HG02610 (cell line): ENCODE data around the gene WBP11.
A peak's percentile ranks its signal among the peaks of the same experiment; 100 is the strongest.

Source experiments
- ATAC-seq: cut with Tn5 transposase; IDR thresholded peaks from one replicate; pipeline ENCODE4 v1.9.1; 2021; ENCODE audit warnings: mild to moderate bottlenecking, moderate library complexity; ENCODE audit not compliant: unreplicated experiment

WBP11 gene

DNA sequence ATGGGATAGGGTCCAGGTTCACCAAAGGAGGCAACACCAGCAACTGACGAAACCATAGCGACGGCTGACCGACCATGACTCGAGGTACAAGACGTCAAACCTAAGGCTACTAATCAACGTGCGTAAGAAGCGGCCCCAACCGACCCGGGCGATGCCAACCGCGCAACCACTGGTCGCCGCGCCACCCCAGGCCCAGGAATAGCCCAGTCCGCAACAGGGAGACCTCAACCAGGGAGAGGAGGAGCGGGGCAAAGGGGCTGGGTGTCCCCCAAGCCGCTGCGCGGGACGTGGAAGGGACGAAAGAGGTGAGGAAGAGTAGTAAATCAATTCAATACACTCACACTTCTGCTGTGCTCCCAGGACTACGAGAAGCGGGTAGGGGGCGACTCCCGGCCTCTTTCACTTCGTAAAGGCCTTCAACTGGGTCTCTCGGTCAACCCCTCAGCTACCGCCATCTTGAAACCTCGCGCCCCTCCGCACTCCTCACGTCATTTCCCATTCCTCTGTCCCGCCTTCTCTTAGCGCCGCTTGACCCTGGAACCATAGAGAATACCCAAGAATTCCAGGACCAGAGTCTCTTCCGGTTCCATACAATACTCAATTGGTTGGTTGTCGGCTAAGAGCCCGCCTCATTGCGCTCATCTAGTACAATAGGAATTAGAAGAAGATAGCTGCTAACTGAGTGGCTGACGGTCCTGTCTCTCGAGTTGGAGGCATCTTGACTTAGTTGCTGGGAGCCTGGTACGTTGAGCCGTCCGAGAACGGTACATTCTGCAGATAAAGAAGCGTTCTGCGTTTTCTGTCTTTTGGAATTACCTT lies at the start of gene WBP11, which contains the start of gene C12orf60:
Gene WBP11 (minus strand): TSS at position 468 of the 819 bp plus-strand sequence. CDS start 2,095 bp downstream, outside the sequence.
Gene C12orf60 (plus strand): TSS at position 660 of the 819 bp plus-strand sequence. CDS start 19,266 bp downstream, outside the sequence.
- peak; percentile 99 for ATAC-seq

DNA sequence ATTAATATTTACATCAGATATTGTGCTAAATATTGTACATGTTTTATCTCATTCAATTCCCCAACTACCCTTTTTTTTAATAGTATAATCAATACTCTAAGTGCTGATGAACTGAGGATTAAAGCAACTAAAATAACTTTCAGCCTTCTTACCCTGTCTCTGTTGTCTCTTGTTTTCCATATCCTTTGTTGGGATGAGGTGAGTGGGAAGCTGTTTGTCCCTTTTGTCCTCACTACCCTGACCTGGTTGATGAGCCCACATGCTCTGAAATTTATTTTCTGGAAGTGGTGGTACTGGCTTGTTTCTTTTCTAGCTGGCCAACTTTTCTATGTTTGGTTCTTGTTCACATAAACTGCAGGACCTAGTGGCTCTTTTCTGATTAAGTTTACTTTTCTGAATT lies 49.6 kb upstream of the WBP11 start:
- ATAC-seq = no peak

DNA sequence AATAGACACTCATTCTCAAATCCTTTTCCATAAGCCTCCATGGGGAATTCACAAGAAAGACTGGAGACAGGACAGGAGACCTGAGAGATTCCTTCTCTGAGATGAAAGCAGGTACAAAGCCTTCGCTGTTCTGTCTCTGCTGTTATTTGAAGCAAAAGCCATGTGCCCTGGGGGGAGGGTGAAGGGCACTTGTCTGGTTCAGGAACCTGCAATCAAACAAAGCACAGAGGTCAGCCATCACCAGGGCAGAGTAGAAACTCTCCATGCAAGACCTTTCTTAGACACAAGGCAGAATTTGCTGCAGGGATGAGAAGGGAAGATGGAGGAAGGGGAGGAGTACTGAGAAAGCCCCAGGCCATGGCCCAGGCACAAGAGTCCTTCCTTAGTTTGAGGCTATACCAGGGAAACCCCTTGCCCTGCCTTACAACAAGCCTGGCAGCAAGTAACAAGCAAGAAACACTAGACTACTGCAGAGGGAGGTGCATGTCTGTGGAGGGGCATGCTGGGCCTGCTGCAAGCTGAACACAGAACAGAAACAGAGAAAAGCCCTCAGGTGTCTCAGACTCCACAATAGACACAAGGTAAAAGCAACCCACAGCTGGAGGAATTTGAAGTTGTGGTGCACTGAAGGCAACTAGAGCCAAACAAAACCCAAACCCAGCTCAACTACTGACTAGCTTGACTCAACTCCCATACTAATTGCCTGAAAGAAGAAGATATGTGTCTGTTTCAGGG lies 47.8 kb upstream of the WBP11 start:
- ATAC-seq = no peak

DNA sequence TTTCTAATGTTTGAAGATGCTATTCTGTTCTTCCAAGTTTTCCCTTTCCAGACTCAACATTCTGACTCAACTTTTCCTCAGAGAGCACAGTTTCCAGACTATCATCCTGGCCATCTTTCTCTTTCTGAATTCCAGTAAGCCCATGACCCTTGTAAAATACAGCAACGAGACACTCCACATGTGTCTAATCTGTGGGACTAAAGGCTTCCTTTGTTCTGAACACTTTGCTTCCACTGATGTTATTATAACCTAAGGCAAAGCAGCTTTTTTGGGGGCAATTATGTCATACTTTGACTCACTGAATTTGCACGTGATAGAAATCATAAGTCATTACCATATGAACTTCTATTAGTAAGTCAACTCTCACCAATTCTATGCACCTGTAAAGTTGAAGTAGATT lies 46.4 kb upstream of the WBP11 start:
- no peak for ATAC-seq

DNA sequence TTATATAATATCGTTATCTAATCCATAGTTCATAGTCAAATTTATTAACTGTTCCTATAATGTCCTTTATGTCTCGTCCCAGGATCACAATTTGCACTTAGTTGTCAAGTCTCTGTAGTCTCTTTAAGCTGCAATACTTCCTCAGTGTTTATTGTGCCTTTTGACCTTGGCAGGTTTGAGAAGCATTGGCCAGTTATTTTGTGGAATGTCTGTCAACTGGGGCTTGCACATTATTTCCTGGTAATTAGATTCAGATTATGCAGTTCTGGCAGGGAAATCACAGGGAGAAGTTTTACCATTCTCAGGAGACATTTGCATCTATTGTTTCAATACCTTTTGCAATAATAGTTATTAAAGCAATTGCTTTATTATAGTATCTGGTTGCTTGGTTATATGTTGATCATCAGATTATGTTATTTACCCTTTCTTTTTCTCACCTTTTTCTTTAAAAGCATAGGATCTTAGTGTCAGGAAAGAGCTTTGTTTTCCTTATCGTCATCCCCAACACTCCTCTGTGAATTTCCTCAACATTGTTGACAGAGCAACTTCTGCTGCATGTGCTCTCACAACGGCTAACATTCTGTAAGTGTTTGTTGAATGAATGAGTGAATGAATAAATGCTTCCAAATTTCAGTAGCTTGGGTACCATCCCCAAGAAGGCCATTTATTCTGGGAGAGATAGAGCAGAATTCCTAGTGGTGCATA lies 43.8 kb upstream of the WBP11 start:
- ATAC-seq = no peak

DNA sequence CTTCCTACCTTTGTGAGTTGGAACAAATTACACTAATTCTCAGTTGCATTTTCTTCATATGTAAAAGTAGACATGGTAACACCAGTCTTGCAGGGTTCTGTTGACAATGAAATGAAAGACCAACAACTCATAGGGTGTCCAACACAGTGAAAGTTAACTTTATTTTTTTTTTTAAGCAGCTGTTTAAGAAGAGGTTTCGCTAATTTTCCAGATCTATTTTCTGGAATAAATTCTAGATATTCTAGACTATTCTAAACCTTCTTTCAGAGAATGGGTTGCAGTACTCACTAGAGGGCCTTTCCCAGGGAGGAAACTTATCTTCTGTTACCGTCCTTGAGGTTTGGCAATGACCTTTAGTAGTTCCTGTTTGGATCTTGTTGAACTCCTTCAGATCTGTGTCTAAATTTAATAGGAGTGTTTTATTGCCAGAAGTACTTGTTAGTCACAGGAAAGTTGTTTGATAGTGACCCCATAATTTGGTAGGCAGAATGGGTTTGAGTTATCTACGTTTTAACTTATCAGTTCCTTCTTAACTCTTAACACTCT lies 42.8 kb upstream of the WBP11 start:
- no peak for ATAC-seq

DNA sequence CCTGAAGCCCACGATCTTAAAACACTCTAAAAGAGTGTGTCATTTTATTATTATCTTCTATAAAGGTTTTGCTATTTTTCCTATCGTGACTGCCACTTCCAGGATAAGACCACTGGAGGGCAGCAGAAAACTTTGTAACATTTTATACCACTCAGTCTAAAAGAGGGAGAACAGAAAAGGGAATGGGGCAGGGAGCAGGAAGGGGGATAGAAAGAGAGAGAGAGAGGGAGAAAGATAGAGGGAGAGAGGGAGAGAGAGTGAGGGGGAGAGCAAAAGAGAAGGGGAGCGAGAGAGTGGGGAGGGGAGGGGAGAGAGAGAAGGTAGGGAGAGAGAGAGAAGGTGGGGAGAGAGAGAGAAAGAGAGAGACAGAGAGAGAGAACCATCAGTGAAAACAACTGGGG lies 42.1 kb upstream of the WBP11 start:
- peak; percentile 46 for ATAC-seq

DNA sequence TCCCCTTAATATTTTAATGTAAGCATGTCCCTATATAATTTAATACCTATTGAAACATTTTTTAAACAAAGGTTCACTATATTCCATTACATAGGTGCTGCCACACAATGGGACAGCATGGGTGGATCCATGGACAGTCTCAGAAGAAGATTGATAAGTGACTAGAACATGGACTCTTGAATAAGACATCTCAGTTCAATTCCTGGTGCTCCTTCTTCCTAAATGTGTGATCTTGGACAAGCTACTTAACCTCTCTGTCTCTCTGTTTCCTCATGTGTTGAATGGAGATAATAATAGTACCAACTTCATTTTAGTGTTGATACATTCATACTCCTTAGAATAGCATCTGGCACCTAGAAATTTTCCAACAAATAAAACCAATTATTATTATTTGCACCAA lies 41.1 kb upstream of the WBP11 start:
- no peak for ATAC-seq

DNA sequence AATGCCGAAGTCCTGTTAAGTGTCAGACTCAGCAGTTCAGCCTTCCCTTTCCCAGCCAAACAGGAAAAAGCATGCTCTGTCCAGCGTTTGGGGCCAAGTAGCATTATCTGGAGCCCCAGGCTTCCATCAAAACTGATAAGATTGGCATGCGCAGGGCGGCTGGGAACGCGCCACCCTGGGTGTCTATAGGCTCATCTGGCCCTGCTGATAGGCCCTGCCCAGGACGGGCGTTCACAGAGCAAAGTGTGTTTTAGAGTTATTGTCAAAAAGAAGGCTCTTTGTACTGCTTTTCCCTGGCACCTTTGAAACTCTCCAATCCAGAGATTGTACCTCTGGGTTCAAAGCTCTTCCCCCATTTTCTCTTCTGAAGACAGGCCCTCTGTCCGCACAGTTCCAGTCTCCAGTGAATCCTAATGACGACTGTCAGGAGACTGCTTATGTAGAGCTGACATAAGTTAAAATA lies 40.2 kb upstream of the WBP11 start, which contains the start of gene ART4:
Gene ART4 (minus strand): TSS at position 102 of the 463 bp plus-strand sequence. CDS start 413 bp downstream, outside the sequence.
- ATAC-seq = no peak

DNA sequence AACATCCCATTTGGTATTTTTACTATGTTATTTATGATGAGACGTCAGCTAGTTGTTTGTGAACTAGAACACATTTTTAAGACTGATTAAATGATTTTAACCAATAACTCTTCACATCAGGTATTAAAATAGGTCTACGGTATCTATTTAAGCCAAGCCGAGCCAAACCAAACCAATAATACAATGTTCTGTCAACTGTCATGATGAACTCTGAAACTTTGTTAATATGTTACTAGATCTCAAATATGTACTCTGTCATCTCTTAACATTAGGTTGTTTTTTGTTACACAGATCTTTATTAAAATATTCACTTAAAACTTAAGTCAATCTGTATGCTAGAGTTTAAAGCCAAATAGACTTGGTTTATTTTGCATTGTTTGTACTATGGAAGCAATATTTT lies 39.0 kb upstream of the WBP11 start:
- ATAC-seq = no peak

DNA sequence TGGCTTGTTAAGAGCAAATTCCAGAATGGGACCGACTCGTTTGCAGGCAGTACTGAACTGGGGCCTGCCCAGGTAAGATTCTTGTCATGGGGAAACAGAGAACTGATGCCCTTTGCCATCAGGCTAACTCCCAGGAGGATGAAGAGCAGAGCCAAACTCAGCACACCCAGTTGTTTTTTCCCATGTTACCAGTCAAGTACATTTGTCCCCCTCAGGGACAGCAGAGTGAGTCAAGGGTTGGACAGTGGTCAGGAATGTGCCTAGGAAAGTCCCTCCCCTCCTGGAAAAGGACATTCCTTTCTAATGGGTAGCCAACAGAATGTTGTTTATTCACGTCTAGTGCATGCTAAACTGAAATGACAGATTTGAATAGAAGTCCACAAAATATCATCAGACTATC lies 38.5 kb upstream of the WBP11 start:
- no peak for ATAC-seq

DNA sequence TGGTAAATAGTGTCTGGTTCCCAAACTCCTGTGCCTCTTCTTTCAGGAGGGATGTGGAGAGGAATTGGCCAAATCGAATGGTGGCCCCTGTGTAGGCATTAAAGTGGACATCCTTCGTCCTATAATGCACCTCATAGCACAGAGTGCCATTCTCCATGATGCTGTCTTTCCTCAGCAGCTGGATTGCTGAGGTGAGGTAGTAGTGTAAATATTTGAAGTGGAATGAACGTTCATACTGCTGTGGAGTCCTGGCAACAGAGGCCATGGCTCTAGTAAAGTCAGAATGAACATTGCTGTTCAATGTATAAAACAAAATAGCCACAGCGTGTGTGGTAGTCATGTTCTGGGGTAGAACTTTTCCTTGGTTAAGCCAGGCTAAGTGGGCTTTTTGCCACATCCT lies 37.3 kb upstream of the WBP11 start:
- ATAC-seq = no peak

DNA sequence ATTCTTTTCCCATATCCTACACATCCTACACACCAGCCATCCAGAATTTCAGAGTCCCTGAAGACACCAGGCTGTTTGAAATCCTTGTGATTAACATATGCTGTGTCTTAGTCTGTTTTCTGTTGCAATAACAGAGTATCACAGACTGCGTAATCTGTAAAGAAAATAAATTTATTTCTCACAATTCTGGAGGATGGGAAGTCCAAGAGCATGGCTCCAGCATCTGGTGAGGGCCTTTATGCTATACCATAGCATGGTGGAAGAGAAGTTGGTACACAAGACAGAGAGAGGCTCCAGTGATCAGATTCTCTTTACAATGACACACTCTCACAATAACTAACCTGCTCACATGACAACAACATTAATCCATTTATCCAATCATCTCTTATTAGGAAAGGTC lies 36.0 kb upstream of the WBP11 start:
- ATAC-seq = no peak

DNA sequence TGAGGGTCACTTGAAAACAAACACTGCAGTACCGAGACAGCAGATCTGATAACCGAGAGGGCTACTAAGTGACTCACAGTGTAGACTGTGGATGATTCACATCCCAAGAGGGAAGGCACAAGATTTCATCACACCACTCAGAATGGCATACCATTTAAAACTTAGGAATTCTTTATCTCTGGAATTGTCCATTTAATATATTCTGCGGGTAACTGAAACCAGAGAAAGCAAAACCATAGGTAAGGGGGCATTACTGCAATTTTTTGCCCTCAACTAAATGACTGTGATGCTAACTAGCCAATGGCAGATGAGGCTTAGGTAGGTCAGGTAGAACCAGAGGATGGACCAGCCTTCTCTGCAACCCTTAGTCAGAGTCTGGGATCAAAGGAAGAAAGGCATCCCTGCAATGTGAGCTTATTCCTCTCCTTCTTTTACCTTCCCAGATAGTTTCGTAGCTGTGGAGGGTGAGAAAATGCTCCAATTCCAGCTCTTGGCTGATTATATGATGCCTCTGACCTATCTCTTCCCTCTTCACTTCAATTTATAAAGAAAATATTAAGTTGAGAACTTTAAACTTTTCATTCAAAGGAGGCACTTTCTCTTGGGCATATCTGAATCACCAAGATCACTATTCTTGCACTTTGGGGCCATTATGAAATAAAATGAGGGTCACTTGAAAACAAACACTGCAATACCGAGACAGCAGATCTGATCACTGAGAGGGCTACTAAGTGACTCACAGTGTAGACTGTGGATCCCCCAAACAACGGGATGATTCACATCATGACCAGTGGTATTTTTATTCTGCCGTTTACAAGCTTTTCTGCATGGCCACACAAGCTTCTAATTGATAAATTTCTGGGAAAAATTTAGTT lies 33.3 kb upstream of the WBP11 start:
- ATAC-seq = no peak

DNA sequence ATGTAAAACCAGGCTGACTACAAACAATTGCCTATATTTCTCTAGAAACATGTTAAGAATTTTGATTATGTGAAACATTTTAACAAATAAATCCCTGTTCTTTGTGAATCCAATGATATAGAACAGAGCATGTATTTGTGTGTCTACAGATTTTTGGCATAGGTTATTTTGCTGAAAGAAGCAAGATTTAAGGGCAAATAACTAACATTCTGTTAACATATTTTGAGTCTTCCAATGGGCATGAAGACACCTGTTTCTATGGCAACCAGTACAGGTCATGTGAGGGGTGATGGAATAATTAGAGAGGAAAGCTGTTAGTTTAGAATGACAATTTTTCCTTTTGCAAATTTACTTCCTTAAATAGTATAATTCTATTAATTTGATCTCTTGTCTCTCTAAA lies 31.2 kb upstream of the WBP11 start:
- no peak for ATAC-seq

DNA sequence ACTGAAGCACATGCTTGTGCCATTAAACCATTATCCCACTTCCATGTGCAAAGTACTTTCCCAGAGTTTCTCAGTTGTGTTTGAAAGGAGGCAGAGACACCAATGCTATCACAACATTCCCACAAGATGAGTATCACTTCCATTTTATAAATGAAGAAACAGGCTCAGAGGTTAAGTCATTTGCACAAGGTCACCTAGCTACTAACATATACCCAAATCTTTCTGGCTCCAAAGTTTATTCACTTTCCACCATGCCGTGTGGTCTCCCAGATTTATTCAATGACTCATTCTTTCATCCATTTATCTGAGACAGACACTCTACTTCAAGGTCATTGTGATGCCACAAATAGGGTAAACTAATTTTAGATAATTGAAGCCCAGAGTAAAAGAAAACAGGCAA lies 30.7 kb upstream of the WBP11 start:
- ATAC-seq = no peak

DNA sequence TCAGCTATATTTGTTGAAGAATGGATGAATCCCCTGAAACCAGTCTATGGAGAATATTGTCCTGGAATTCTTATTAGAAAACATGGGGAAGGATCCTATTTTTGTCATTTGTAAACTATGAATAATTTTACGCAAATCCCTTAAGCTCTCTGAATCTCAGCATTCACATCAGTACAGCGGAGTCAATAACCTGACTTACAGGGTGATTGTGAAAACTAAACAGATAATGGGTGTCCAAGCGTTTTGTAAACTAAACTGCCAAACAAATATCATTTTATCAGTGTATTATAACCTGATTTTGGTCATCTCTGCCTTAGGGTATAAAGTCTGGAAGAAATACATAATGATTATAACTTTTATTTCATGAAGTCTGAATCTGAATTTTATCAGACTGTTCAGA lies 30.1 kb upstream of the WBP11 start:
- ATAC-seq = no peak

DNA sequence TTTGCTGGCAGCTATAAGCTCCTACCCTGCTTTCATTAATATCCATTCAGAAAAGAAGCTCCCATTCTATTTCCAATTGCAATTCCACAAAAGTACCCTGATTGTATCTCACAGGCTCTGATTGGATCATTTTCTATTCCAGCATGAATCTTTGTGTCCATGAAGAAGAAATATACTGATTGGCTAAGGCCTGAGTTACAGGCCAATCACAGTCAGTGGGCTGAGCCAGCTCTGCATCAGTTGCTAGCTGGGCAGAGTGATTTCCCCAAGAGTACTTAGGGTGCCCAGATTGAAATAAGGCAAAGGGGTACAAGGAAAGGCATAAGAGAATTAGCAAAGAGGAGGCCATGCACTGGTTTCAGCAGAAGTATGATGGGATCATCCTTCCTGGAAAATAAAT lies 25.6 kb upstream of the WBP11 start:
- ATAC-seq = no peak

DNA sequence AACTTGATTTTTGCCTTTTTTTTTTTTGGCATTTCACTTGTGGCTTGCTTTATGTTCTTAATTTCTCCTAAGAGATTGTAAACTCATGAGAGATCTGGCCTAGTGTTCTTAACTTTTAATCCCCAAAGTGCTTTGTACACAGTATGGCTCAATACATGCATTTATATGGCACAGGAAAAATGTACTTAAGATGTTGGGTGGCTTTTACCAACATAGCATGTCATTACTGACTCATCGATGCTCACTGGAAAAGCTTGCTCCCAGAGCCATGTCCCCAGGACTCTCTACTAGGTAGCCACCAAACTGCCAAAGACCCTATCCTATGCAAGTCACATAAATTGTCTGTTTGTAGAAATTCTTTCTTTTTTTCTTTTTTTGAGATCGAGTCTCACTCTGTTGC lies 23.8 kb upstream of the WBP11 start:
- no peak for ATAC-seq

DNA sequence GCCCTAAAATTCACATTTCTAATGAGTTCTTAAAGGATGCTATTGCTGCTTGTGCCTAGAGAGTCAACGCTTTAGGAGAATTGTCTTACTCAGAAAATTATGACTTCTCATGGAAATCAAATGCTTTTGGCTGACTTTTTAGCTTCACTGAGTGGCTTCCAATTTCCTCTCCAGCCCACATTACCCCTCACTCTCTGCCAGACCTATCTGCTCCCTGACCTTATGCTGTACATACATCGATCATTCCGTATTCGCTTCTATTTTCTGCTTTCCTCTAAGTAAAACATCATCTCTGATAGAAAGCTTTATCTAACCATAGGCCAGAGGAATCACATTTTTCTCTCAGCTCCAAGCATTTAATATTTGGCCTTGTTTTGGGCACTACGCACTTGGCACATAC lies 23.2 kb upstream of the WBP11 start:
- no peak for ATAC-seq
